GM18870 (cell line): ENCODE data around the gene SERPINA4.
"Not testable (repeated sequence)": the region's sequence is repeated elsewhere in the genome, so short reads cannot be mapped to it uniquely, and the experiment has no call there.

Source experiments
- ATAC-seq: cut with Tn5 transposase; IDR thresholded peaks from one replicate; pipeline ENCODE4 v1.9.1; 2021; ENCODE audit warnings: moderate library complexity; ENCODE audit not compliant: unreplicated experiment

SERPINA4 gene

DNA sequence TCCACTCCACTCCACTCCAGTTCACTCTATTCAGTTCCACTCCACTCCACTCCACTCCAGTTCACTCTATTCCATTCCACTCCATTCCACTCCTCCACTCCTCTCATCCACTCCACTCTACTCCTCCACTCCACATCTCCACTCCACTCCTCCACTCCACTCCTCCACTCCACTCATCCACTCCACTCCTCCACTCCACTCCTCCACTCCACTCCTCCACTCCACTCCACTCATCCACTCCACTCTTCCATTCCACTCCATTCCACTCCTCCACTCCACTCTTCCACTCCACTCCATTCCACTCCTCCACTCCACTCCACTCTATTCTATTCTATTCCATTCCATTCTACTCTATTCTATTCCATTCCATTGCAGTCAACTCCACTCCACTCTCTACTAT, 29.8 kb downstream of the SERPINA4 start:
- ATAC-seq: no peak

GRCh38 chr14:94591871-94592270, 30.6 kb downstream of the SERPINA4 start:
- no peak for ATAC-seq

DNA sequence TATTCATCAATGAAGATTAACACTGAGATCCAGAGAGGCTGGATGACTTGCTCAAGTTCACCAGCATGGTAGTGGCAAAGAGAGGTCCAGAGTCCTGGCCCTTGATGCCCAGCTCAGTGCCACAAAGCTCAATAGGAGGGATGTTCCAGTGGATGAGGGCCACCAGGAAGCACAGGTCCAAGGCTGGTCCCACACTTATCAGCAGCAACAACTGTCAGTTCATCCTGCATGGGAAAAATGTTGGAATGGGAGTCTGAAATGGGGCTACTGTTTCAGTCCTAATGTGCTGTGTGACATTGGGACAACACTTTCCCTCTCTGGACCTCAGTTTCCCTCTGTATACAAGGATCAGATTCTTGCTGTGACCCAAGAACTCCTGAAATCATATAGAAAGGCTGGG, 31.2 kb downstream of the SERPINA4 start:
- no peak for ATAC-seq

- no peak for ATAC-seq
These were observed 32.1 kb downstream of the SERPINA4 start for GRCh38 chr14:94593376-94593748.

GRCh38 chr14:94593749-94594431, 32.6 kb downstream of the SERPINA4 start:
- ATAC-seq: no peak

DNA sequence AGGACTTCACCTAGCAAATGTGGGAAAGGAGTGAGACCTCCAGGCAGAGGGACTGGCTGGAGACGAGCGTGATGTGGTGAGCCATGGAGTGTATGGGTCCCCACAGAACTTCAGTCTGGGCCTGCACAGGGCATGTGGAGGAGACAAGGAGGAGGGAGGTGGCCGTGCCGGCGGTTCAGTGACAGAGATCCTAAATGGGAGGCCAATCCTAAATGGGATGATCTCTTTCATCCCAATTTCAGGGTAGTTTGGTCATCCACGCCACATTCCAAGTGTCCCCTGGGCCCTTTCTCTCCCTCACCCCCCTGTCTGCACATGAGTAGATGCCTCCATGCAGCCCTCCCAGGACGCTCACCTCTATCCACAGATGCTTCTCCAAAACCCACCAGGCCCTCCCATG, 33.2 kb downstream of the SERPINA4 start:
- no peak for ATAC-seq

GRCh38 chr14:94595912-94596311, 34.7 kb downstream of the SERPINA4 start:
- ATAC-seq: no peak

DNA sequence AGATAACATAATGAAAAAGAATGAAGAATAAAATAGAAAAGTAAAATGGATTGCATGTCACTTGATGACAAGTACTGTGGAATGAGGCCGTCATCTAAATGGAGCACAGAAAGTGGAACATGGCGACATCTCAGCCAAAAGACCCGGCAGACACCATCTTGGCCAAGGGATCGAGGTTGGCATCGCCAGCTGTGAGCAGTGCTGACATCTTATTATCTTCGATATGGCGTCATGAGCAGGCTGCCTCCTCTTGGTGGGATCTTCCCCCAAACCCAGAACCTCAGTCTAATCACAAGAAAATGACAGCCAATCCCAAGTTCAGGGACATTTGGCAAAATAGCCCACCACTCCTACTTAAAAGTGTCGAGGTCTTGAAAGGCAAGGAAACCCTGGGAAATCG, 35.1 kb downstream of the SERPINA4 start:
- ATAC-seq: no peak

- ATAC-seq: no peak
These were observed 36.5 kb downstream of the SERPINA4 start for GRCh38 chr14:94597788-94598187.

- no peak for ATAC-seq
These were observed 37.2 kb downstream of the SERPINA4 start for GRCh38 chr14:94598506-94598815.

GRCh38 chr14:94598816-94599655, 37.8 kb downstream of the SERPINA4 start:
- no peak for ATAC-seq

DNA sequence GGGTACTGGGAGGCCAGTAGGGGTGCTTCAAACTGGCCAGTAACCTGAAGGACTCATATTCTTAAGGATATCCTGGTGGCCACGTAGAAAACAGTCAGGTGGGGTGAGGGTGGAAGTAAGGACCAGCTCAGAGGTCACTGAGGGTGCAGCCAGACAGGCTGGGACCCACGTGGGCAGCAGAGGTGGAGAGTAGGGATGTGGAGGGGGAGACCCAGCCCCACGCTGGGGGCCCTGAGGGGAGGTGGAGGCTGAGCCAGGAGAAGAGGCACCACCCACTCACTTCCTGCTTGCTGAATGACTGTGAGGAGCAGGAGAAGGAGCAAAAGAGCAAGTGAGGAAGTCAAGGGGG, 38.4 kb downstream of the SERPINA4 start:
- ATAC-seq: no peak

GRCh38 chr14:94600148-94600545, 38.9 kb downstream of the SERPINA4 start:
- ATAC-seq: no peak

GRCh38 chr14:94601884-94602391, 40.7 kb downstream of the SERPINA4 start:
- ATAC-seq: no peak

DNA sequence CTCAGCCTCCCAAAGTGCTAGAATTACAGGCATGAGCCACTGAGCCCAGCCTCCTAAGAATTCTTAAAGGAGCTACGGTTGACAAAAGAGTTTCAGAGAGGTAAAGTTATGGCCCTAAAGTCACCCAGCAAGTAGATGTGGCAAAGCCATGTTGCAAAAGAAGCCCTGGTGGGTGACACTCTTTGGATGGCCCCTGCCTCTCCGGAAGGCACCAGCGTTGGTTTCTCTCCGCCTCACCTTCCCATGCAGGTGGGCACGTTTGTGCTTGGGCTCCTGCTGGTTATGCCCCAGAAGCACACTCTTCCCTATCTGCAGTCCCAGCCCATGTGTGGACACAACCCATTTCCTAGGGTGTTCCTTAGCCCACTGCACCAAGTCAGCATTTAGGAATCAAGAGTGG, 41.5 kb downstream of the SERPINA4 start:
- no peak for ATAC-seq

GRCh38 chr14:94605361-94605760, 44.1 kb downstream of the SERPINA4 start:
- no peak for ATAC-seq

DNA sequence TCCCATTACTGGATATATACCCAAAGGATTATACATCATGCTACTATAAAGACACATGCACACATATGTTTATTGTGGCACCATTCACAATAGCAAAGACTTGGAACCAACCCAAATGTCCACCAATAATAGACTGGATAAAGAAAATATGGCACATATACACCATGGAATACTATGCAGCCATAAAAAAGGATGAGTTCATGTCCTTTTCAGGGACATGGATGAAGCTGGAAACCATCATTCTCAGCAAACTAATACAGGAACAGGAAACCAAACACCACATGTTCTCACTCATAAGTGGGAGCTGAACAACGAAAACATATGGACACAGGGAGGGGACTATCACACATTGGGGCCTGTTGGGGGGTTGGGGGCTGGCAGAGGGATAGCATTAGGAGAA, 47.7 kb downstream of the SERPINA4 start:
- ATAC-seq: not testable (repeated sequence)

DNA sequence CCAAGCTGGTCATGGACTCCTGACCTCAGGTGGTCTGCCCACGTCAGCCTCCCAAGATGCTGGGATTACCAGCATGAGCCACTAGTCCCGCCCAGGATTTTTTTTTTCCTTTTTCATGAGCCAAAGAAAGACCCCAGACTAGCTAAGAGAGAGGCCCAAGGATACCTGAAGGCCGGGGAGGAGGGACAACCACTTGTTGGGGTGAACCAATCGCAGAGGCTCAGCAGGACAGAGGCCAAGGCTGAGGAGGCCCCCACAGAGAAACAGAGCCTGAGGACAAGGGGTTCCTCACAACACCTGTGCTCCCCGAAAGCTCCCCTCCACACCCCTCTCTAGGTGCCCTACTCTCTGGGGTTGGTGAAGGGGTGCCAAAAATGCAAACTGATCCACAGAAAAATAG, 49.9 kb downstream of the SERPINA4 start:
- no peak for ATAC-seq

- no peak for ATAC-seq
These were observed 50.9 kb downstream of the SERPINA4 start, which contains the start of gene SERPINA3 for GRCh38 chr14:94612174-94612573. SERPINA3 (plus strand) TSS chr14:94612391; CDS start chr14:94614442, 2,051 bp downstream.

GRCh38 chr14:94612580-94613554, 51.6 kb downstream of the SERPINA4 start:
- no peak for ATAC-seq
